SK-N-SH (cell line): Measurements from ENCODE around the gene PAQR7. TPM values are rescaled to one million over a fixed set of nuclear protein-coding genes. Genes with fewer than 3 reads are reported as not detected.

Experiments
- CTCF ChIA-PET: fragments of 300-600, 350-600 bp; formaldehyde crosslinking; extraction: SDS; loops from one replicate; lab custom pipeline; 2021; lab: Yijun Ruan, JAX
- POLR2A ChIA-PET: fragments of 350-600 bp; sonication (Branson Sonifier 250); formaldehyde crosslinking; extraction: SDS; loops from one replicate; lab custom pipeline; 2020; ENCODE audit warnings: antibody characterized with exemption, inconsistent platforms; lab: Yijun Ruan, JAX
- DNase-seq: peaks from one replicate; pipeline ENCODE4 v3.0.0; 2012
- H2AFZ ChIP-seq: fragments of 200-600 bp; sonication (generic); 2 replicates; pipeline ENCODE4 v1.8.1; 2016; ENCODE audit warnings: antibody characterized with exemption, mild to moderate bottlenecking, low read depth
- H3F3A ChIP-seq: fragments of 200-600 bp; sonication (generic); replicated peaks from 2 replicates; pipeline ENCODE3; 2016; ENCODE audit warnings: antibody characterized with exemption, mild to moderate bottlenecking; ENCODE audit not compliant: insufficient read depth
- H3K27ac ChIP-seq, 2 experiments: fragments of 200-500 bp in 1 of 2; fragments of 200-600 bp in 1 of 2; sonication (Bioruptor generic) in 1 of 2; sonication (generic), shearing (Covaris generic) in 1 of 2; 2 replicates each; pipeline versions ENCODE4 v1.5.1 to v1.6.1; 2014 to 2016; ENCODE audit warnings: low read depth in 2 of 2, inconsistent platforms in 1 of 2, low read length in 1 of 2, mild to moderate bottlenecking in 1 of 2, mixed read lengths in 1 of 2
- H3K27me3 ChIP-seq: fragments of 200-600 bp; sonication (generic), shearing (Covaris generic); 2 replicates; pipeline ENCODE4 v1.6.1; 2016; ENCODE audit warnings: mixed run types; ENCODE audit not compliant: insufficient read depth
- H3K36me3 ChIP-seq, 2 experiments: fragments of 200-500 bp in 1 of 2; fragments of 200-600 bp in 1 of 2; sonication (Bioruptor generic) in 1 of 2; sonication (generic) in 1 of 2; replicated peaks in 1 of 2; 2 replicates each; pipeline versions ENCODE3 to v1.5.1; 2014 to 2016; ENCODE audit warnings: low read length in 1 of 2, mild to moderate bottlenecking in 1 of 2; ENCODE audit not compliant: insufficient read depth in 2 of 2, control insufficient read depth in 1 of 2
- H3K4me1 ChIP-seq, 2 experiments: fragments of 200-500 bp in 1 of 2; fragments of 200-600 bp in 1 of 2; sonication (Bioruptor generic) in 1 of 2; sonication (generic), shearing (Covaris generic) in 1 of 2; 2 replicates each; pipeline versions ENCODE4 v1.5.1 to v1.6.1; 2014 to 2016; ENCODE audit warnings: low read depth in 1 of 2, low read length in 1 of 2, mixed run types in 1 of 2; ENCODE audit not compliant: insufficient read depth in 2 of 2, control insufficient read depth in 1 of 2
- H3K4me2 ChIP-seq: fragments of 200-600 bp; sonication (generic), shearing (Covaris generic); 2 replicates; pipeline ENCODE4 v1.6.1; 2017; ENCODE audit warnings: mixed run types
- H3K4me3 ChIP-seq, 2 experiments: fragments of 200-500 bp in 1 of 2; fragments of 200-600 bp in 1 of 2; sonication (Bioruptor generic) in 1 of 2; sonication (generic), shearing (Covaris generic) in 1 of 2; 2 replicates each; pipeline versions ENCODE4 v1.5.1 to v1.8.1; 2014 to 2016; ENCODE audit warnings: low read depth in 2 of 2, inconsistent platforms in 1 of 2, low read length in 1 of 2, mild to moderate bottlenecking in 1 of 2, mixed read lengths in 1 of 2, moderate library complexity in 1 of 2
- H3K79me2 ChIP-seq: fragments of 200-600 bp; sonication (generic); 2 replicates; pipeline ENCODE4 v1.8.1; 2017; ENCODE audit warnings: mild to moderate bottlenecking; ENCODE audit not compliant: insufficient read depth
- H3K9ac ChIP-seq: fragments of 200-600 bp; sonication (generic); 2 replicates; pipeline ENCODE4 v1.6.1; 2017; ENCODE audit warnings: mixed run types
- H3K9me2 ChIP-seq: fragments of 200-600 bp; sonication (generic); 2 replicates; pipeline ENCODE4 v1.6.1; 2017; ENCODE audit warnings: mixed run types
- H3K9me3 ChIP-seq: fragments of 200-600 bp; sonication (generic); 2 replicates; pipeline ENCODE4 v1.6.1; 2017; ENCODE audit warnings: mixed run types, mild to moderate bottlenecking, moderate library complexity
- H4K20me1 ChIP-seq: fragments of 200-600 bp; sonication (generic); 2 replicates; pipeline ENCODE4 v1.6.1; 2017; ENCODE audit warnings: mild to moderate bottlenecking, mixed run types; ENCODE audit not compliant: insufficient read depth
- CHD2 ChIP-seq: fragments of 150-350 bp; IDR thresholded peaks from 2 replicates; pipeline ENCODE4 v1.6.1; 2018; ENCODE audit warnings: low read length; ENCODE audit not compliant: partially characterized antibody
- ELF1 ChIP-seq: IDR thresholded peaks from 2 replicates; pipeline ENCODE4 v1.4.0; 2012
- EP300 ChIP-seq, 2 experiments: IDR thresholded peaks; 2 replicates each; pipeline versions ENCODE4 v1.4.0 to v1.6.1; 2012; ENCODE audit warnings: borderline replicate concordance in 1 of 2, low read depth in 1 of 2, low read length in 1 of 2
- FOSL2 ChIP-seq: IDR thresholded peaks from 2 replicates; pipeline ENCODE4 v1.4.0; 2012; ENCODE audit warnings: low read depth, mild to moderate bottlenecking, moderate library complexity, borderline replicate concordance
- FOXJ3 ChIP-seq: sonication (generic); formaldehyde crosslinking; IDR thresholded peaks from 2 replicates; pipeline ENCODE4 v1.5.1; 2020; ENCODE audit warnings: mild to moderate bottlenecking, missing genetic modification reagents
- JUND ChIP-seq: IDR thresholded peaks from 2 replicates; pipeline ENCODE4 v1.4.0; 2012
- MAX ChIP-seq: IDR thresholded peaks from 2 replicates; pipeline ENCODE4 v1.4.0; 2012; ENCODE audit warnings: low read depth
- MXI1 ChIP-seq: IDR thresholded peaks from 2 replicates; pipeline ENCODE4 v1.6.1; 2012; ENCODE audit warnings: mild to moderate bottlenecking, low read depth, low read length, improper control_type of control experiment
- NRF1 ChIP-seq: IDR thresholded peaks from 2 replicates; pipeline ENCODE4 v1.6.1; 2012; ENCODE audit warnings: low read depth, mild to moderate bottlenecking, low read length
- POLR2AphosphoS5 ChIP-seq: IDR thresholded peaks from 2 replicates; pipeline ENCODE4 v1.6.1; 2012; ENCODE audit warnings: low read depth, low read length
- RAD21 ChIP-seq: IDR thresholded peaks from 2 replicates; pipeline ENCODE4 v1.6.1; 2012; ENCODE audit warnings: mild to moderate bottlenecking, low read length
- RFX5 ChIP-seq: IDR thresholded peaks from 2 replicates; pipeline ENCODE4 v1.6.1; 2012; ENCODE audit warnings: mild to moderate bottlenecking, improper control_type of control experiment, low read length
- SMC3 ChIP-seq: IDR thresholded peaks from 2 replicates; pipeline ENCODE4 v1.6.1; 2012; ENCODE audit warnings: low read depth, low read length, improper control_type of control experiment
- TAF1 ChIP-seq: IDR thresholded peaks from 2 replicates; pipeline ENCODE4 v1.6.1; 2012; ENCODE audit warnings: low read depth, mild to moderate bottlenecking, low read length, moderate library complexity, borderline replicate concordance
- TCF12 ChIP-seq: IDR thresholded peaks from 2 replicates; pipeline ENCODE4 v1.4.0; 2012
- TEAD4 ChIP-seq: IDR thresholded peaks from 2 replicates; pipeline ENCODE4 v1.4.0; 2012; ENCODE audit warnings: mild to moderate bottlenecking, borderline replicate concordance; ENCODE audit not compliant: insufficient read depth
- USF1 ChIP-seq: IDR thresholded peaks from 2 replicates; pipeline ENCODE4 v1.4.0; 2012; ENCODE audit warnings: low read depth, borderline replicate concordance
- USF2 ChIP-seq: fragments of 150-350 bp; IDR thresholded peaks from 2 replicates; pipeline ENCODE4 v1.6.1; 2017; ENCODE audit warnings: antibody characterized with exemption, low read length, low read depth, borderline replicate concordance
- ZBTB33 ChIP-seq: IDR thresholded peaks from 2 replicates; pipeline ENCODE4 v1.4.0; 2012; ENCODE audit warnings: low read depth, borderline replicate concordance
- WGBS: methylation state at CpG from one replicate; pipeline ENCODE4 v1.1.6; 2017; ENCODE audit warnings: low lambda C conversion rate; 5-methylcytosine and 5-hydroxymethylcytosine counted together
- polyA plus RNA-seq, 3 experiments: library from polyadenylated mRNA; depleted of rRNA; stranded (reverse); fragments of >200 nt; gene quantifications; 2 replicates each; pipeline ENCODE4 v1.2.3, GENCODE V29; 2012

PAQR7 gene
- polyA plus RNA-seq, 1 of the 3 experiments (the other 2 are of a cell fraction) = 5.6 TPM

GRCh38 chr1:25831569-25832196 lies 43.8 kb downstream of the PAQR7 start (continued):
- TF ChIP-seq ZBTB33 (no peak), ELF1 (no peak), POLR2AphosphoS5 (no peak), TEAD4 (no peak), TCF12 (no peak), SMC3 (no peak)

GRCh38 chr1:25829046-25829445 lies 46.5 kb downstream of the PAQR7 start:
- Histone ChIP-seq H3F3A (no peaks in the 10 kb centered on the region), H3K4me2 (no peak overlapping the region), H2AFZ (no peak overlapping the region), H3K9me2 (no peaks in the 10 kb centered on the region), H4K20me1 (no peaks in the 10 kb centered on the region), H3K36me3 (peaks cover 55 to 74% of the 10 kb centered on the region in 2 experiments), H3K9me3 (no peaks in the 10 kb centered on the region), H3K9ac (no peak overlapping the region), H3K4me3 (no peak overlapping the region), H3K4me1 (no peaks in the 10 kb centered on the region), H3K79me2 (peaks cover 2% of the 10 kb centered on the region), H3K27ac (no peak overlapping the region), H3K27me3 (no peaks in the 10 kb centered on the region)
- 80% methylated on average over 1 of the region's 1 CpG for WGBS
- POLR2A ChIA-PET = no interaction called here
- DNase-seq = no peak
- CTCF ChIA-PET = interaction anchor here (1.0 to 2.6 kb wide), 6 partner anchors 11 to 220 kb away, joined by 3 to 7 read pairs (median 5); partner anchors contain the start of genes PAFAH2 and PAQR7
- TF ChIP-seq FOSL2 = no peak

GRCh38 chr1:25828491-25828890 lies 47.0 kb downstream of the PAQR7 start:
- 72% methylated on average over 3 of the region's 3 CpGs for WGBS
- Histone ChIP-seq H4K20me1 (no peaks in the 10 kb centered on the region), H2AFZ (no peak overlapping the region), H3K9me2 (no peaks in the 10 kb centered on the region), H3K4me3 (no peak overlapping the region), H3K4me1 (no peaks in the 10 kb centered on the region), H3K36me3 (peaks cover 49 to 70% of the 10 kb centered on the region in 2 experiments), H3K79me2 (peaks cover 7% of the 10 kb centered on the region), H3F3A (no peaks in the 10 kb centered on the region), H3K9me3 (no peaks in the 10 kb centered on the region), H3K4me2 (no peak overlapping the region), H3K9ac (no peak overlapping the region), H3K27ac (no peak overlapping the region), H3K27me3 (no peaks in the 10 kb centered on the region)
- ChIA-PET POLR2A (no interaction called here), CTCF (interaction anchor here (1.0 to 2.6 kb wide), 6 partner anchors 9 to 220 kb away, joined by 3 to 7 read pairs (median 5); partner anchors contain the start of gene PAQR7)
- no peak for TF ChIP-seq RAD21
- TF ChIP-seq USF1 = no peak
- TF ChIP-seq NRF1 = no peak
- TF ChIP-seq MXI1 = no peak
- no peak for TF ChIP-seq RFX5
- TF ChIP-seq FOXJ3 (CRISPR knock-in tag) = no peak
- TF ChIP-seq ELF1 = no peak
- no peak for TF ChIP-seq CHD2
- no peak for TF ChIP-seq MAX
- no peak for TF ChIP-seq SMC3
- TF ChIP-seq EP300 (IDR thresholded peaks at IDR 0.05; ENCODE audit: borderline replicate concordance in 1 of 2, low read depth in 1 of 2, low read length in 1 of 2) = no peak
- TF ChIP-seq FOSL2 = no peak
- TF ChIP-seq JUND = no peak
- TF ChIP-seq USF2 = no peak
- TF ChIP-seq TAF1 = no peak
- no peak for DNase-seq
